Caco-2 (cell line): ENCODE data around the gene FNTB. TPM values are rescaled to one million over a fixed set of nuclear protein-coding genes. Genes with fewer than 3 reads are reported as not detected.

Experiments used
- BruUV-seq: library from RNA; stranded (reverse); fragments of 400-500 nt; replicated peaks from 2 replicates; lab custom pipeline; 2021; lab: Mats Ljungman, UMichigan
- CTCF ChIA-PET: fragments of 300-600 bp; sonication (Branson Sonifier 250); formaldehyde crosslinking; loops from one replicate; lab custom pipeline; 2022; ENCODE audit warnings: antibody characterized with exemption; lab: Charles Lee
- POLR2A ChIA-PET: fragments of 300-600 bp; sonication (Branson Sonifier 250); formaldehyde crosslinking; loops from one replicate; lab custom pipeline; 2022; ENCODE audit warnings: antibody characterized with exemption; lab: Charles Lee
- DNase-seq, 2 experiments: peaks; one replicate each; pipeline versions ENCODE4 v3.0.0 to v3.0.0-alpha.2; 2020 to 2022
- H3K27me3 ChIP-seq: replicated peaks from 2 replicates; pipeline ENCODE4 v1.6.0; 2011; ENCODE audit warnings: low read length; ENCODE audit not compliant: control insufficient read depth, insufficient read depth
- H3K36me3 ChIP-seq: 2 replicates; pipeline ENCODE4 v1.5.1; 2011; ENCODE audit warnings: low read length; ENCODE audit not compliant: control insufficient read depth, insufficient read depth
- H3K4me1 ChIP-seq: fragments of 250-450 bp; sonication (Bioruptor Pico); 2 replicates; pipeline ENCODE4 v1.5.1; 2020; ENCODE audit warnings: mild to moderate bottlenecking
- H3K4me3 ChIP-seq: 2 replicates; pipeline ENCODE4 v1.5.1; 2011; ENCODE audit warnings: low read depth, mild to moderate bottlenecking, control low read depth, low read length
- H3K9me3 ChIP-seq: fragments of 250-450 bp; sonication (Bioruptor Pico); 2 replicates; pipeline ENCODE4 v1.5.1; 2020; ENCODE audit warnings: mild to moderate bottlenecking, moderate library complexity
- H3K27ac Mint-ChIP-seq: one replicate; pipeline ENCODE4 v1.8.0; 2022; ENCODE audit warnings: mixed read lengths; ENCODE audit not compliant: unreplicated experiment
- H3K27me3 Mint-ChIP-seq: one replicate; pipeline ENCODE4 v1.8.0; 2022; ENCODE audit warnings: mixed read lengths; ENCODE audit not compliant: insufficient read depth, unreplicated experiment
- H3K36me3 Mint-ChIP-seq: one replicate; pipeline ENCODE4 v1.8.0; 2022; ENCODE audit warnings: mild to moderate bottlenecking, mixed read lengths; ENCODE audit not compliant: insufficient read depth, unreplicated experiment
- H3K4me1 Mint-ChIP-seq: one replicate; pipeline ENCODE4 v1.8.0; 2022; ENCODE audit warnings: low read depth, mixed read lengths; ENCODE audit not compliant: unreplicated experiment
- H3K4me3 Mint-ChIP-seq: one replicate; pipeline ENCODE4 v1.8.0; 2022; ENCODE audit warnings: mild to moderate bottlenecking, moderate library complexity, mixed read lengths; ENCODE audit not compliant: unreplicated experiment
- H3K9me3 Mint-ChIP-seq: one replicate; pipeline ENCODE4 v1.8.0; 2022; ENCODE audit warnings: mixed read lengths; ENCODE audit not compliant: unreplicated experiment
- intact Hi-C: fragments of 100-400 bp; cut with micrococcal nuclease; formaldehyde crosslinking; loops from one replicate; pipeline ENCODE4 v1.10.0; 2022; ENCODE audit not compliant: unreplicated experiment
- total RNA-seq: library from RNA; stranded (reverse); gene quantifications from 2 replicates; pipeline ENCODE4 v1.2.3, GENCODE V29; 2022
- TF ChIP-seq, protein P1 (sequence below), 2 experiments: fragments of 200-600 bp in 1 of 2; IDR thresholded peaks; 1 replicate in 1 of 2; 2 replicates in 1 of 2; pipeline versions ENCODE4 v1.5.1 to v1.8.0; 2011 to 2022; ENCODE audit warnings: antibody characterized with exemption in 1 of 2, control low read depth in 1 of 2, inconsistent platforms in 1 of 2, low read depth in 1 of 2, low read length in 1 of 2, mild to moderate bottlenecking in 1 of 2, moderate library complexity in 1 of 2; ENCODE audit not compliant: insufficient read depth in 1 of 2, severe bottlenecking in 1 of 2, unreplicated experiment in 1 of 2

Gene FNTB
- total RNA-seq, 1 experiment from 2014 or later: 21.2 TPM

DNA sequence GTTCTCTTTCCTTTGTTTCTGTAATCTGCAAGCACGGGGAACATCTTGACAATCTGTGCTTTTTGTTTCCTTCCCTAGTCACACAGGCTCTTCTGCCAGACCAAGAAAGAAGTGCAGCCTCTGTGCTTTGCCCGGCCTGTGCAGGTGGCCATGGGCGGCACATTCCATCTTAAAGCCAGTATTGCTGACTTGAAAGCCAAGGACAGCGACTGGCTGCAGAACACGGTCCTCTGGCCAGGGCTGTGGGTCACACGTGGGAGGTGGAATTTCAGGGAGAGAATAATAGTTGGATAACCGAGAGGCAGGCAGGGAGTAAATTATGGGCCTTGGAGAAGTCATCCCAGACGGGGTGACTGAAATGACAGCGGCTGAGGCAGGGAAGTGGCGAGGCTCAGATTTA lies 24.8 kb downstream of the FNTB start:
- no peaks in the 10 kb centered on the region for H3K9me3 ChIP-seq
- Mint-ChIP-seq H3K27ac (no peak overlapping the region), H3K9me3 (no peaks in the 10 kb centered on the region), H3K4me1 (no peaks in the 10 kb centered on the region), H3K4me3 (no peak overlapping the region), H3K27me3 (no peaks in the 10 kb centered on the region), H3K36me3 (no peaks in the 10 kb centered on the region)
- BruUV-seq: no TSS peak
- ChIA-PET CTCF (no interaction called here), POLR2A (no interaction called here)
- TF ChIP-seq, protein P1, sequence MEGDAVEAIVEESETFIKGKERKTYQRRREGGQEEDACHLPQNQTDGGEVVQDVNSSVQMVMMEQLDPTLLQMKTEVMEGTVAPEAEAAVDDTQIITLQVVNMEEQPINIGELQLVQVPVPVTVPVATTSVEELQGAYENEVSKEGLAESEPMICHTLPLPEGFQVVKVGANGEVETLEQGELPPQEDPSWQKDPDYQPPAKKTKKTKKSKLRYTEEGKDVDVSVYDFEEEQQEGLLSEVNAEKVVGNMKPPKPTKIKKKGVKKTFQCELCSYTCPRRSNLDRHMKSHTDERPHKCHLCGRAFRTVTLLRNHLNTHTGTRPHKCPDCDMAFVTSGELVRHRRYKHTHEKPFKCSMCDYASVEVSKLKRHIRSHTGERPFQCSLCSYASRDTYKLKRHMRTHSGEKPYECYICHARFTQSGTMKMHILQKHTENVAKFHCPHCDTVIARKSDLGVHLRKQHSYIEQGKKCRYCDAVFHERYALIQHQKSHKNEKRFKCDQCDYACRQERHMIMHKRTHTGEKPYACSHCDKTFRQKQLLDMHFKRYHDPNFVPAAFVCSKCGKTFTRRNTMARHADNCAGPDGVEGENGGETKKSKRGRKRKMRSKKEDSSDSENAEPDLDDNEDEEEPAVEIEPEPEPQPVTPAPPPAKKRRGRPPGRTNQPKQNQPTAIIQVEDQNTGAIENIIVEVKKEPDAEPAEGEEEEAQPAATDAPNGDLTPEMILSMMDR (IDR thresholded peaks at IDR 0.05; ENCODE audit: insufficient read depth in 1 of 2, low read depth in 1 of 2, low read length in 1 of 2, severe bottlenecking in 1 of 2, unreplicated experiment in 1 of 2): no peak
- H3K4me1 ChIP-seq: no peaks in the 10 kb centered on the region
- intact Hi-C loops: no loop called here
- DNase-seq: no peak
- no peaks in the 10 kb centered on the region; the same call in none of the 2 replicates for H3K36me3 ChIP-seq
- H3K27me3 ChIP-seq: no peaks in the 10 kb centered on the region
- no peak overlapping the region for H3K4me3 ChIP-seq

DNA sequence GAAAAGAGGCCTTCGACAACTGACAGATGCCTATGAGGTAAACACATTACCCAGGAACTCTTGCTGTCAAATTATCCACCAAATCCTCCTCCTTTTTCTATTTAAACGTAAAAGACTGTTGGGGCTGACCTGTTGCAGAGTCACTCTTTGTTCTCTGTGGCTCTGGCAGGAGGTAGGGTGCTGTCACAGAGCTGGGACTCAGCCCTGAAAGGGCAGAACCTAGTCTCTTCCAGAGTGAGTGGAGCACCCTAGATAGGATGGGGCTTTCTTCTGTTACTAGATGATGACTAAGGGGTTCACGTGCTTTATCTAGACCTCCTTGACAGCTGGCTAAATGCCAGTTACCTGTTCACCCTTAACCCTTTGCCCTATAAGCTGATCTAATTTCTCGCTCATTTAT lies 25.7 kb downstream of the FNTB start:
- Histone ChIP-seq H3K36me3 (no peaks in the 10 kb centered on the region; the same call in none of the 2 replicates), H3K27me3 (no peaks in the 10 kb centered on the region), H3K9me3 (no peaks in the 10 kb centered on the region), H3K4me1 (no peaks in the 10 kb centered on the region), H3K4me3 (no peak overlapping the region)
- H3K9me3 Mint-ChIP-seq: no peaks in the 10 kb centered on the region
- POLR2A ChIA-PET: no interaction called here
- no peaks in the 10 kb centered on the region for H3K27me3 Mint-ChIP-seq
- H3K4me3 Mint-ChIP-seq: no peak overlapping the region
- H3K36me3 Mint-ChIP-seq: no peaks in the 10 kb centered on the region
- no peak overlapping the region for H3K27ac Mint-ChIP-seq
- H3K4me1 Mint-ChIP-seq: no peaks in the 10 kb centered on the region
- CTCF ChIA-PET: no interaction called here
- no peak for DNase-seq
- intact Hi-C loops: no loop called here
- TF ChIP-seq, protein P1 (IDR thresholded peaks at IDR 0.05; ENCODE audit: insufficient read depth in 1 of 2, low read depth in 1 of 2, low read length in 1 of 2, severe bottlenecking in 1 of 2, unreplicated experiment in 1 of 2): no peak
- BruUV-seq: no TSS peak

DNA sequence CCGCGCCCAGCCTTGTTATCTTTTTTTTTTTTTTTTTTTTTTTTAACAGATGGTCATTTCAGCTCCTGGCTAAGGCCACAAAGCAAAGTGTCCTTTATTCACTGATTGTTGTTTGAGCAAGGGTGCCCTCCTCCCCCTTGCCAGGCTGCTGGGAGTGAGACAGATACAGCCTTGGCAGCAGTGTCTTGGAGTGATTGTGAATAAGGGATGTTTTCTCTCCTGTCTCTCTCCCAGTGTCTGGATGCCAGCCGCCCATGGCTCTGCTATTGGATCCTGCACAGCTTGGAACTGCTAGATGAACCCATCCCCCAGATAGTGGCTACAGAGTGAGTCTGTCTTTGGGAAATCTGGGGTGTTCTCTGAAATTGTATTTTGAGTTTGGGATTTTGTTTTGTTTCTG lies 28.7 kb downstream of the FNTB start:
- Histone ChIP-seq H3K9me3 (no peaks in the 10 kb centered on the region), H3K36me3 (no peaks in the 10 kb centered on the region; the same call in none of the 2 replicates), H3K27me3 (no peaks in the 10 kb centered on the region), H3K4me3 (no peak overlapping the region), H3K4me1 (no peaks in the 10 kb centered on the region)
- no TSS peak for BruUV-seq
- DNase-seq: no peak
- Mint-ChIP-seq H3K4me1 (peaks cover 7% of the 10 kb centered on the region), H3K4me3 (no peak overlapping the region), H3K9me3 (no peaks in the 10 kb centered on the region), H3K27me3 (no peaks in the 10 kb centered on the region), H3K27ac (no peak overlapping the region), H3K36me3 (no peaks in the 10 kb centered on the region)
- intact Hi-C loops: no loop called here
- CTCF ChIA-PET: interaction anchor here (0.6 kb wide), 1 partner anchor 26 kb away, joined by 4 read pairs; no protein-coding TSS in a partner anchor
- POLR2A ChIA-PET: interaction anchor here (0.6 kb wide), 1 partner anchor 135 kb away, joined by 3 read pairs; no protein-coding TSS in a partner anchor
- TF ChIP-seq, protein P1 (IDR thresholded peaks at IDR 0.05; ENCODE audit: insufficient read depth in 1 of 2, low read depth in 1 of 2, low read length in 1 of 2, severe bottlenecking in 1 of 2, unreplicated experiment in 1 of 2): no peak
